ENCODE data around the gene SEC62. TPM values are rescaled to one million over a fixed set of nuclear protein-coding genes. Genes with fewer than 3 reads are reported as not detected.

Gene SEC62
- total and polyA plus RNA-seq, 12 donors = 34.1 to 165 (median 77.7) TPM

GRCh38 chr3:169929830-169930519, 36.6 kb upstream of the SEC62 start:
- intact Hi-C loops (cut with DNase I) = no loop called here
- H3K27me3 ChIP-seq = peaks cover 0 to 5% (median 0%) of the 10 kb centered on the region in 7 donors
- DNase-seq = no peak
- no peak for ATAC-seq
- no peaks in the 10 kb centered on the region for H3K9me3 ChIP-seq
- no peak overlapping the region for H3K4me3 ChIP-seq
- 56 to 59% methylated on average over 3 of the region's 3 CpGs for WGBS, 2 donors
- H3K36me3 ChIP-seq = no peaks in the 10 kb centered on the region
- peak in 1 of 9 donors; percentile 11 for TF ChIP-seq CTCF (IDR thresholded peaks at IDR 0.05)
- no peak overlapping the region for H3K27ac ChIP-seq
- no peaks in the 10 kb centered on the region for H3K4me1 ChIP-seq

- ATAC-seq (no peak), DNase-seq (no peak)
- WGBS, 2 donors = 94 to 96% methylated on average over 3 of the region's 3 CpGs
- no peaks in the 10 kb centered on the region for H3K36me3 ChIP-seq
- H3K4me1 ChIP-seq = no peaks in the 10 kb centered on the region
- no peak overlapping the region for H3K4me3 ChIP-seq
- no peak overlapping the region for H3K27ac ChIP-seq
- intact Hi-C loops (cut with DNase I) = no loop called here
- peaks cover 0 to 5% (median 0%) of the 10 kb centered on the region in 7 donors for H3K27me3 ChIP-seq
- no peak for TF ChIP-seq CTCF (IDR thresholded peaks at IDR 0.05)
- H3K9me3 ChIP-seq = no peaks in the 10 kb centered on the region
These were observed 35.8 kb upstream of the SEC62 start for GRCh38 chr3:169930843-169931242.

GRCh38 chr3:169931747-169932520, 34.7 kb upstream of the SEC62 start:
- TF ChIP-seq CTCF (IDR thresholded peaks at IDR 0.05) = no peak
- intact Hi-C loops (cut with DNase I) = no loop called here
- peaks cover 0 to 7% (median 0%) of the 10 kb centered on the region in 7 donors for H3K27me3 ChIP-seq
- H3K36me3 ChIP-seq = no peaks in the 10 kb centered on the region
- H3K27ac ChIP-seq = no peak overlapping the region
- DNase-seq = no peak
- H3K4me3 ChIP-seq = no peak overlapping the region
- no peak for ATAC-seq
- WGBS, 2 donors = 81 to 82% methylated on average over 14 of the region's 14 CpGs
- no peaks in the 10 kb centered on the region for H3K4me1 ChIP-seq
- H3K9me3 ChIP-seq = no peaks in the 10 kb centered on the region

GRCh38 chr3:169939320-169939719, 27.3 kb upstream of the SEC62 start:
- WGBS, 2 donors = 17 to 23% methylated on average over 1 of the region's 1 CpG
- intact Hi-C loops (cut with DNase I) = no loop called here
- no peak for ATAC-seq
- H3K36me3 ChIP-seq = no peaks in the 10 kb centered on the region
- no peak overlapping the region for H3K27ac ChIP-seq
- no peak overlapping the region for H3K4me3 ChIP-seq
- H3K27me3 ChIP-seq = peaks cover 0 to 6% (median 2%) of the 10 kb centered on the region in 7 donors
- no peaks in the 10 kb centered on the region for H3K9me3 ChIP-seq
- no peak for DNase-seq
- no peak for TF ChIP-seq CTCF (IDR thresholded peaks at IDR 0.05)
- peaks cover 0 to 3% (median 0%) of the 10 kb centered on the region in 9 donors for H3K4me1 ChIP-seq
